GM23338 (cell line): ENCODE measurements around the gene IPCEF1. TPM values are rescaled to one million over a fixed set of nuclear protein-coding genes. Genes with fewer than 3 reads are reported as not detected.

Experiments used
- ATAC-seq: fragments of 200-7000 bp; cut with Tn5 transposase; 3 replicates; pipeline ENCODE4 v1.9.1; 2020
- DNase-seq: peaks from one replicate; pipeline ENCODE4 v3.0.0-alpha.2; 2015; ENCODE audit warnings: low spot score
- H2AFZ ChIP-seq: fragments of 200-600 bp; sonication (generic); 2 replicates; pipeline ENCODE4 v1.8.0; 2016; ENCODE audit warnings: antibody characterized with exemption, mild to moderate bottlenecking, moderate library complexity
- H3F3A ChIP-seq: fragments of 200-600 bp; sonication (generic); replicated peaks from 2 replicates; pipeline ENCODE4 v1.8.0; 2017; ENCODE audit warnings: antibody characterized with exemption, mixed run types, low read depth
- H3K27ac ChIP-seq: fragments of 200-600 bp; sonication (generic); 2 replicates; pipeline ENCODE4 v1.6.1; 2016; ENCODE audit warnings: low read depth
- H3K27me3 ChIP-seq: fragments of 200-600 bp; sonication (generic); 2 replicates; pipeline ENCODE4 v1.8.0; 2016; ENCODE audit warnings: mild to moderate bottlenecking, mixed run types, moderate library complexity; ENCODE audit not compliant: insufficient read depth
- H3K36me3 ChIP-seq: fragments of 200-600 bp; sonication (generic); 2 replicates; pipeline ENCODE4 v1.8.0; 2016; ENCODE audit warnings: mild to moderate bottlenecking; ENCODE audit not compliant: insufficient read depth
- H3K4me1 ChIP-seq: fragments of 200-600 bp; sonication (generic); 2 replicates; pipeline ENCODE4 v1.8.0; 2016; ENCODE audit warnings: mild to moderate bottlenecking, moderate library complexity; ENCODE audit not compliant: insufficient read depth
- H3K4me2 ChIP-seq: fragments of 200-600 bp; sonication (generic); 2 replicates; pipeline ENCODE4 v1.7.1; 2017; ENCODE audit warnings: mixed run types
- H3K4me3 ChIP-seq: fragments of 200-600 bp; sonication (generic); 2 replicates; pipeline ENCODE4 v1.6.1; 2016; ENCODE audit warnings: mixed run types
- H3K79me2 ChIP-seq: fragments of 200-600 bp; sonication (generic); replicated peaks from 2 replicates; pipeline ENCODE4 v1.8.0; 2017; ENCODE audit warnings: mild to moderate bottlenecking; ENCODE audit not compliant: insufficient read depth
- H3K9me2 ChIP-seq: fragments of 200-600 bp; sonication (generic); 2 replicates; pipeline ENCODE4 v1.8.0; 2017; ENCODE audit not compliant: insufficient read depth
- H4K20me1 ChIP-seq: fragments of 200-600 bp; sonication (generic); replicated peaks from 2 replicates; pipeline ENCODE4 v1.8.0; 2017; ENCODE audit warnings: mild to moderate bottlenecking; ENCODE audit not compliant: insufficient read depth
- H3K27ac Mint-ChIP-seq: 2 replicates; pipeline ENCODE4 v1.8.0; 2020; ENCODE audit warnings: inconsistent platforms, mild to moderate bottlenecking, moderate library complexity, mixed read lengths
- H3K27me3 Mint-ChIP-seq: 3 replicates; pipeline ENCODE4 v1.8.0; 2022; ENCODE audit warnings: low read depth, mild to moderate bottlenecking, moderate library complexity, mixed read lengths, inconsistent platforms; ENCODE audit not compliant: insufficient read depth, poor library complexity
- H3K36me3 Mint-ChIP-seq: 3 replicates; pipeline ENCODE4 v1.8.0; 2021; ENCODE audit warnings: low read depth, mild to moderate bottlenecking, inconsistent platforms, moderate library complexity, mixed read lengths
- H3K4me1 Mint-ChIP-seq: 3 replicates; pipeline ENCODE4 v1.8.0; 2020; ENCODE audit warnings: mild to moderate bottlenecking, inconsistent platforms, mixed read lengths
- H3K4me3 Mint-ChIP-seq: 3 replicates; pipeline ENCODE4 v1.8.0; 2021; ENCODE audit warnings: moderate library complexity, mild to moderate bottlenecking, inconsistent platforms, mixed read lengths
- H3K9me3 Mint-ChIP-seq: 3 replicates; pipeline ENCODE4 v1.8.0; 2020; ENCODE audit warnings: moderate library complexity, mild to moderate bottlenecking, inconsistent platforms, mixed read lengths
- CREB1 ChIP-seq: fragments of 250-450 bp; sonication (Bioruptor Pico); IDR thresholded peaks from 2 replicates; pipeline ENCODE4 v1.5.0; 2020; ENCODE audit warnings: low read depth, mild to moderate bottlenecking, moderate library complexity
- EZH2 ChIP-seq: fragments of 200-600 bp; sonication (generic); IDR thresholded peaks from one replicate; pipeline ENCODE4 v1.8.0; 2017; ENCODE audit warnings: antibody characterized with exemption, mild to moderate bottlenecking, low read depth; ENCODE audit not compliant: unreplicated experiment
- EZH2phosphoT487 ChIP-seq: fragments of 200-600 bp; sonication (generic); IDR thresholded peaks from one replicate; pipeline ENCODE4 v1.8.1; 2018; ENCODE audit warnings: antibody characterized with exemption; ENCODE audit not compliant: unreplicated experiment
- JUNB ChIP-seq: IDR thresholded peaks from one replicate; pipeline ENCODE4 v1.6.1; 2016; ENCODE audit warnings: antibody characterized with exemption; ENCODE audit not compliant: unreplicated experiment
- NANOG ChIP-seq: IDR thresholded peaks from 2 replicates; pipeline ENCODE4 v1.6.1; 2016; ENCODE audit warnings: antibody characterized with exemption, borderline replicate concordance
- POLR2AphosphoS5 ChIP-seq: IDR thresholded peaks from 2 replicates; pipeline ENCODE4 v1.6.1; 2016; ENCODE audit warnings: antibody characterized with exemption, low read depth
- REST ChIP-seq: IDR thresholded peaks from one replicate; pipeline ENCODE4 v1.6.1; 2018; ENCODE audit warnings: antibody characterized with exemption; ENCODE audit not compliant: unreplicated experiment
- STAT1 ChIP-seq: IDR thresholded peaks from one replicate; pipeline ENCODE4 v1.6.1; 2016; ENCODE audit warnings: antibody characterized with exemption; ENCODE audit not compliant: unreplicated experiment
- ZNF114 ChIP-seq: fragments of 250-450 bp; sonication (Bioruptor Pico); IDR thresholded peaks from 2 replicates; pipeline ENCODE4 v1.5.0; 2020; ENCODE audit warnings: mild to moderate bottlenecking, moderate library complexity
- ZNF331 ChIP-seq: fragments of 250-450 bp; sonication (Bioruptor Pico); IDR thresholded peaks from 2 replicates; pipeline ENCODE4 v1.5.0; 2020; ENCODE audit warnings: low read depth, mild to moderate bottlenecking, moderate library complexity
- ZNF462 ChIP-seq: fragments of 250-450 bp; sonication (Bioruptor Pico); IDR thresholded peaks from 2 replicates; pipeline ENCODE4 v1.5.0; 2020; ENCODE audit warnings: mild to moderate bottlenecking, moderate library complexity
- polyA plus RNA-seq: library from polyadenylated mRNA; unstranded; fragments of >200 nt; fragmentation: Nextera tagmentation; extraction: Ambion mirVana; gene quantifications from 2 replicates; pipeline ENCODE4 v1.2.1, GENCODE V29; 2016
- total RNA-seq: library from RNA; depleted of rRNA; stranded (reverse); fragments of >200 nt; shearing (Covaris generic); gene quantifications from 2 replicates; pipeline ENCODE4 v1.2.3, GENCODE V29; 2014
- TF ChIP-seq, protein P1 (sequence below): IDR thresholded peaks from 2 replicates; pipeline ENCODE4 v1.6.1; 2016; ENCODE audit warnings: antibody characterized with exemption
- TF ChIP-seq, protein P2 (sequence below), 2 experiments: fragments of 200-600 bp in 1 of 2; sonication (generic) in 1 of 2; conservative IDR thresholded peaks; 2 replicates each; pipeline versions ENCODE4 v1.5.1 to v1.6.1; 2016 to 2017; ENCODE audit warnings: antibody characterized with exemption in 2 of 2, low read depth in 2 of 2, mild to moderate bottlenecking in 2 of 2, moderate library complexity in 1 of 2

The IPCEF1 gene
- total and polyA plus RNA-seq, 2 experiments from 2014 or later: 0.15 to 1.8 TPM

DNA sequence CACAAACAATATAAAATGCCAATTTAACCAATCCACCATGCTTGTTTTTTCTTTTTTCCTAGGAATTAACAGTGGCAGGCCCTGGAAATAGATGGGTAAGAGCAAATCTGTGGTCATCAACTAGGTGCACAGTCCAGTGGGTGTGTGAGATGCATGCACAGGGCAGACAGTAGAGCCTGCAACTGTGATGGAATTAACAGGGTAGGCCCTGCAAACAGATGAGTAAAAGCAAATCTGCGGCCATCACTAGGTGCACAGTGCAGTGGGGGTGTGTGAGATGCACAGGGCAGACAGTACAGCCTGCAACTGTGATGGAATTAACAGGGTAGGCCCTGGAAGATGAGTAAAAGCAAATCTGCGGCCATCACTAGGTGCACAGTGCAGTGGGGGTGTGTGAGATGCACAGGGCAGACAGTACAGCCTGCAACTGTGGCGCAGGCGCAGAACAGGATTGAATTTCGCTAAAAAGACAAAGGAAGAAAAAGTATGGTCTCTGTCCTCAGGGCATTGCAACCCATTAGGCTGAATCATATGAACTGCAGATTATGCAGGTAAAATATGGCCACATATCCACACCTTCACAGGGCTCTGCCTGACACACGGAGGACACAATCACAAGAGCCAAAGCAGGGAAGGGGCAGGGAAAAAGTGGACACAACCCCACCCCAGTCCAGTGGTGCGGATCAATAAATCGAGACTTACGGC, 41.0 kb upstream of the IPCEF1 start:
- no peaks in the 10 kb centered on the region for H3K36me3 ChIP-seq
- no peaks in the 10 kb centered on the region for H4K20me1 ChIP-seq
- H3K79me2 ChIP-seq: no peaks in the 10 kb centered on the region
- H3K9me2 ChIP-seq: no peaks in the 10 kb centered on the region
- H3K27ac ChIP-seq: no peak overlapping the region
- peaks cover 4% of the 10 kb centered on the region; the same call in 2 of the 3 replicates for H3K4me1 Mint-ChIP-seq
- peaks cover 4% of the 10 kb centered on the region for H3K27me3 Mint-ChIP-seq
- no peak overlapping the region for H3K27ac Mint-ChIP-seq
- H2AFZ ChIP-seq: no peak overlapping the region
- TF ChIP-seq ZNF114 (CRISPR knock-in tag) (no peak), ZNF462 (no peak), NANOG (no peak), REST (no peak), CREB1 (CRISPR knock-in tag) (no peak), POLR2AphosphoS5 (no peak), ZNF331 (CRISPR knock-in tag) (no peak), STAT1 (no peak), EZH2phosphoT487 (no peak), JUNB (no peak), EZH2 (no peak)
- TF ChIP-seq, protein P1, sequence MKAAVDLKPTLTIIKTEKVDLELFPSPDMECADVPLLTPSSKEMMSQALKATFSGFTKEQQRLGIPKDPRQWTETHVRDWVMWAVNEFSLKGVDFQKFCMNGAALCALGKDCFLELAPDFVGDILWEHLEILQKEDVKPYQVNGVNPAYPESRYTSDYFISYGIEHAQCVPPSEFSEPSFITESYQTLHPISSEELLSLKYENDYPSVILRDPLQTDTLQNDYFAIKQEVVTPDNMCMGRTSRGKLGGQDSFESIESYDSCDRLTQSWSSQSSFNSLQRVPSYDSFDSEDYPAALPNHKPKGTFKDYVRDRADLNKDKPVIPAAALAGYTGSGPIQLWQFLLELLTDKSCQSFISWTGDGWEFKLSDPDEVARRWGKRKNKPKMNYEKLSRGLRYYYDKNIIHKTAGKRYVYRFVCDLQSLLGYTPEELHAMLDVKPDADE: no peak
- TF ChIP-seq, protein P2, sequence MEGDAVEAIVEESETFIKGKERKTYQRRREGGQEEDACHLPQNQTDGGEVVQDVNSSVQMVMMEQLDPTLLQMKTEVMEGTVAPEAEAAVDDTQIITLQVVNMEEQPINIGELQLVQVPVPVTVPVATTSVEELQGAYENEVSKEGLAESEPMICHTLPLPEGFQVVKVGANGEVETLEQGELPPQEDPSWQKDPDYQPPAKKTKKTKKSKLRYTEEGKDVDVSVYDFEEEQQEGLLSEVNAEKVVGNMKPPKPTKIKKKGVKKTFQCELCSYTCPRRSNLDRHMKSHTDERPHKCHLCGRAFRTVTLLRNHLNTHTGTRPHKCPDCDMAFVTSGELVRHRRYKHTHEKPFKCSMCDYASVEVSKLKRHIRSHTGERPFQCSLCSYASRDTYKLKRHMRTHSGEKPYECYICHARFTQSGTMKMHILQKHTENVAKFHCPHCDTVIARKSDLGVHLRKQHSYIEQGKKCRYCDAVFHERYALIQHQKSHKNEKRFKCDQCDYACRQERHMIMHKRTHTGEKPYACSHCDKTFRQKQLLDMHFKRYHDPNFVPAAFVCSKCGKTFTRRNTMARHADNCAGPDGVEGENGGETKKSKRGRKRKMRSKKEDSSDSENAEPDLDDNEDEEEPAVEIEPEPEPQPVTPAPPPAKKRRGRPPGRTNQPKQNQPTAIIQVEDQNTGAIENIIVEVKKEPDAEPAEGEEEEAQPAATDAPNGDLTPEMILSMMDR (conservative IDR thresholded peaks at IDR 0.05; ENCODE audit: low read depth in 2 of 2): no peak
- no peak for DNase-seq
- no peak overlapping the region for H3K4me3 Mint-ChIP-seq
- H3K36me3 Mint-ChIP-seq: peaks cover 8% of the 10 kb centered on the region
- no peak overlapping the region for H3K4me3 ChIP-seq
- no peaks in the 10 kb centered on the region for H3F3A ChIP-seq
- ATAC-seq: no peak
- H3K27me3 ChIP-seq: no peaks in the 10 kb centered on the region
- H3K4me1 ChIP-seq: no peaks in the 10 kb centered on the region; the same call in 1 of the 2 replicates
- no peak overlapping the region for H3K4me2 ChIP-seq
- H3K9me3 Mint-ChIP-seq: no peaks in the 10 kb centered on the region; the same call in 2 of the 3 replicates
